ENCODE data around the gene ZNF219. TPM values are rescaled to one million over a fixed set of nuclear protein-coding genes. Genes with fewer than 3 reads are reported as not detected.

Gene ZNF219
- total RNA-seq, 1 experiment from 2014 or later = 16.6 TPM

GRCh38 chr14:21104448-21105060 is 6.1 kb upstream of the ZNF219 start (continued):
- peak; percentile 96 to 97 (median 97) for TF ChIP-seq CTCF (IDR thresholded peaks at IDR 0.05 in 2 of 3, conservative IDR thresholded peaks at IDR 0.05 in 1 of 3; ENCODE audit: borderline replicate concordance in 1 of 3, insufficient read depth in 1 of 3, low read depth in 2 of 3, low read length in 2 of 3)
- TF ChIP-seq POLR2AphosphoS5 (IDR thresholded peaks at IDR 0.05; ENCODE audit: low read depth, low read length) = no peak; the same call in 1 of the 2 replicates
- 0 out of 2 replicates have a peak, but pooled peaks have one; percentile 15 for TF ChIP-seq ZFX (IDR thresholded peaks at IDR 0.05)
- TF ChIP-seq CBX3 (IDR thresholded peaks at IDR 0.05; ENCODE audit: low read depth) = no peak

DNA sequence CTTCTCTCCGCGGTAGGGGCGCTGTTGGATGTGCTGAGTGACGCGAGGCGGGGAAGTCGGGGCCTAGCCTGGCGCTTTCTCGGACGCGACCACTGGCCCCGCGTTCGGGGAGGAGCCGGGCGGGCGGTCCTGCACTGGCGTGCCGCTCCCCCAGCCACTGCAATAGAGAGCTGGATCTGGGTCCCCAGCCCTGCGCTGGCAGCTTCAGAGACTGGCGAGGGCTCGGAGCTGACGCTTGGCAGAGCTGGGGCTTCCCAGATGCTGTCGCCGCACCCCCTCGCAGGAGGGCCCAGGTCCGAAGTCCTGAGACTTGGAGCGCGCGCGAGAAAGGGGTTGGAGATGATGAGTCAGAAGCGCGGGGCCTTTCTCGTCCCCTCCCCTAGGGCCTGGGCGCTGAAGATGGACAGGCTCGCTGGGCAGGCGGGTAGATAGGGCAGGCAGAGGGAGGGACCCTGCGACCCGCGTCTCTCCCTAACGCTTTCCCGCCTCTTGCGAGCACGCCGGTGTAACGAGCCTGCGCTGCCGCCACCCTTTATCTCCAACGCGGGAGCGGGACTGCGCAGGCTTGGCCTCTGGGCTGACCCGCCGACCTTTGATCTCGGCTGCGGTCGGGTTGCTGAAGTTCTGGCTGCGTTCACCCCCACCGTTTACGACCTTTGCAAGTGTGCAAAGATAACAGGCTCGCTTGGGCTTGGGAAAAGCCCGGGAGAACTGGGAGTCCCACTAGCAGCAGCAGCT is 5.4 kb upstream of the ZNF219 start:
- Histone ChIP-seq H3K36me3 (ENCODE audit: control insufficient read depth in 1 of 2, insufficient read depth in 2 of 2, low read length in 2 of 2) (no peaks in the 10 kb centered on the region), H3K9me2 (ENCODE audit: insufficient read depth) (no peaks in the 10 kb centered on the region), H3K4me1 (ENCODE audit: control insufficient read depth in 1 of 2, insufficient read depth in 2 of 2, low read length in 2 of 2) (peaks cover 56 to 80% of the 10 kb centered on the region in 2 experiments), H3K79me2 (ENCODE audit: insufficient read depth, low read length) (no peaks in the 10 kb centered on the region), H4K20me1 (ENCODE audit: insufficient read depth) (no peaks in the 10 kb centered on the region), H3K4me3 (replicated peaks in 1 of 2; ENCODE audit: low read depth in 1 of 2, low read length in 2 of 2) (peak overlapping the region; percentile 69 to 74), H3K4me2 (ENCODE audit: low read length) (peak overlapping the region; percentile 92), H3K27ac (ENCODE audit: low read depth, low read length) (peak overlapping the region; percentile 95), H3K9ac (ENCODE audit: low read length) (peak overlapping the region; percentile 90), H3K9me3 (ENCODE audit: control insufficient read depth in 1 of 2, insufficient read depth in 1 of 2, low read depth in 1 of 2, low read length in 2 of 2) (no peaks in the 10 kb centered on the region), H2AFZ (ENCODE audit: low read depth, low read length, poor library complexity, severe bottlenecking) (no peak overlapping the region), H3K27me3 (ENCODE audit: insufficient read depth, low read length) (no peaks in the 10 kb centered on the region)
- ChIA-PET CTCF (interaction anchor here (0.6 to 3.5 kb wide), 12 partner anchors 9 to 760 kb away, joined by 3 to 60 read pairs (median 7); partner anchors contain the start of genes ARHGEF40 and PARP2), POLR2A (interaction anchor here (0.9 to 1.7 kb wide), 6 partner anchors 11 to 89 kb away, joined by 3 to 14 read pairs (median 4); no protein-coding TSS in a partner anchor), RAD21 (ENCODE audit: low non-redundant PET in 1 of 2, low total read pairs in 2 of 2, uncharacterized antibody in 2 of 2, unreplicated experiment in 2 of 2) (interaction anchor here (0.6 to 1.9 kb wide), 9 partner anchors 11 to 111 kb away, joined by 3 to 16 read pairs (median 6); no protein-coding TSS in a partner anchor)
- intact Hi-C loops (cut with micrococcal nuclease) = loop anchor here (1.0 to 10.0 kb wide), 2 partner anchors 36 to 249 kb away; no protein-coding TSS in a partner anchor
- BruUV-seq (replicated peaks) = TSS peak; percentile 94
- peak; percentile 90 for DNase-seq (ENCODE audit: low read depth, low spot score)
- peak; percentile 83 for ATAC-seq
- TF ChIP-seq TCF7L2 (IDR thresholded peaks at IDR 0.05; ENCODE audit: borderline replicate concordance, extremely low read depth, insufficient read depth, insufficient read length) (peak; percentile 92), JUND (IDR thresholded peaks at IDR 0.05) (peak; percentile 93), SP1 (IDR thresholded peaks at IDR 0.05; ENCODE audit: low read depth) (peak; percentile 92), ZFX (IDR thresholded peaks at IDR 0.05) (peak; percentile 65; the same call in 1 of the 2 replicates), YY1 (IDR thresholded peaks at IDR 0.05; ENCODE audit: extremely low read depth, insufficient replicate concordance, low read depth, low read length) (peak; percentile 38), ELF1 (IDR thresholded peaks at IDR 0.05; ENCODE audit: borderline replicate concordance, low read depth) (0 out of 2 replicates have a peak, but pooled peaks have one; percentile 30), EGR1 (IDR thresholded peaks at IDR 0.05; ENCODE audit: low read depth) (no peak), RAD21 (IDR thresholded peaks at IDR 0.05; ENCODE audit: low read depth) (no peak), FOSL1 (IDR thresholded peaks at IDR 0.05; ENCODE audit: low read depth) (peak; percentile 77), POLR2AphosphoS5 (IDR thresholded peaks at IDR 0.05; ENCODE audit: low read depth, low read length) (peak; percentile 68), SIN3A (IDR thresholded peaks at IDR 0.05; ENCODE audit: low read depth) (no peak; the same call in 1 of the 2 replicates), CBX3 (IDR thresholded peaks at IDR 0.05; ENCODE audit: low read depth) (peak; percentile 44; the same call in 1 of the 2 replicates), EZH2 (IDR thresholded peaks at IDR 0.05) (no peak), CEBPB (IDR thresholded peaks at IDR 0.05; ENCODE audit: low read depth) (no peak), CTCF (IDR thresholded peaks at IDR 0.05 in 2 of 3, conservative IDR thresholded peaks at IDR 0.05 in 1 of 3; ENCODE audit: borderline replicate concordance in 1 of 3, insufficient read depth in 1 of 3, low read depth in 2 of 3, low read length in 2 of 3) (peak in 2 of 3 experiments; percentile 68 to 76; a peak in 3 of 6 replicates), ATF3 (IDR thresholded peaks at IDR 0.05) (no peak), POLR2A (IDR thresholded peaks at IDR 0.05; ENCODE audit: borderline replicate concordance, extremely low read depth, insufficient read depth, insufficient read length) (peak; percentile 64)
- TF ChIP-seq, protein P1, sequence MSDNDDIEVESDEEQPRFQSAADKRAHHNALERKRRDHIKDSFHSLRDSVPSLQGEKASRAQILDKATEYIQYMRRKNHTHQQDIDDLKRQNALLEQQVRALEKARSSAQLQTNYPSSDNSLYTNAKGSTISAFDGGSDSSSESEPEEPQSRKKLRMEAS (IDR thresholded peaks at IDR 0.05) = peak; percentile 68

Data from HCT116 (cell line).